C4-2B (cell line): ENCODE results near the gene PPP4R4.

ENCODE experiments used
- H3K27ac ChIP-seq: fragments of 450-650 bp; 2 replicates; pipeline ENCODE4 v1.5.1; 2017
- ZFX ChIP-seq: fragments of 450-650 bp; IDR thresholded peaks from 2 replicates; pipeline ENCODE4 v1.6.1; 2017
- TF ChIP-seq, protein P1 (sequence below): fragments of 450-650 bp; conservative IDR thresholded peaks from 2 replicates; pipeline ENCODE4 v1.5.1; 2017; ENCODE audit warnings: mild to moderate bottlenecking

PPP4R4 gene

DNA sequence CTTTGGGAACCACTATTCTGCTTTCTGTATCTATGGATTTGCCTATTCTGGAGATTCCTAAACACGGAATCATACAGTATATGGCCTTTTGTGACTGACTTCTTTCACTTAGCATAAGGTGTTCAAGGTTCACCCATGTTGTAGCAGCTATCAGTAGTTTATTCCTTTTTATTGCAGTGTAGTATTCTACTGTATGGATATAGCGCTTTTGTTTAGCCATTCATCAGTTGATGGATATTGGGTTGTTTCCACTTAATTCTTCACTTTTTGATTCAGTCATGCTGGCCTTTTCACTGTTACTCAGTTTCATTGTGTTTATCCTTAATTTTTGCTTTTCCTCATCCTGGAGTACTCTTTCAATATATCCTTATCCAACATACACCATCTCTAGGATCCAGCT, 5.1 kb downstream of the PPP4R4 start:
- H3K27ac ChIP-seq, result no peak overlapping the region
- TF ChIP-seq ZFX, result no peak
- TF ChIP-seq, protein P1, sequence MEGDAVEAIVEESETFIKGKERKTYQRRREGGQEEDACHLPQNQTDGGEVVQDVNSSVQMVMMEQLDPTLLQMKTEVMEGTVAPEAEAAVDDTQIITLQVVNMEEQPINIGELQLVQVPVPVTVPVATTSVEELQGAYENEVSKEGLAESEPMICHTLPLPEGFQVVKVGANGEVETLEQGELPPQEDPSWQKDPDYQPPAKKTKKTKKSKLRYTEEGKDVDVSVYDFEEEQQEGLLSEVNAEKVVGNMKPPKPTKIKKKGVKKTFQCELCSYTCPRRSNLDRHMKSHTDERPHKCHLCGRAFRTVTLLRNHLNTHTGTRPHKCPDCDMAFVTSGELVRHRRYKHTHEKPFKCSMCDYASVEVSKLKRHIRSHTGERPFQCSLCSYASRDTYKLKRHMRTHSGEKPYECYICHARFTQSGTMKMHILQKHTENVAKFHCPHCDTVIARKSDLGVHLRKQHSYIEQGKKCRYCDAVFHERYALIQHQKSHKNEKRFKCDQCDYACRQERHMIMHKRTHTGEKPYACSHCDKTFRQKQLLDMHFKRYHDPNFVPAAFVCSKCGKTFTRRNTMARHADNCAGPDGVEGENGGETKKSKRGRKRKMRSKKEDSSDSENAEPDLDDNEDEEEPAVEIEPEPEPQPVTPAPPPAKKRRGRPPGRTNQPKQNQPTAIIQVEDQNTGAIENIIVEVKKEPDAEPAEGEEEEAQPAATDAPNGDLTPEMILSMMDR, result no peak

DNA sequence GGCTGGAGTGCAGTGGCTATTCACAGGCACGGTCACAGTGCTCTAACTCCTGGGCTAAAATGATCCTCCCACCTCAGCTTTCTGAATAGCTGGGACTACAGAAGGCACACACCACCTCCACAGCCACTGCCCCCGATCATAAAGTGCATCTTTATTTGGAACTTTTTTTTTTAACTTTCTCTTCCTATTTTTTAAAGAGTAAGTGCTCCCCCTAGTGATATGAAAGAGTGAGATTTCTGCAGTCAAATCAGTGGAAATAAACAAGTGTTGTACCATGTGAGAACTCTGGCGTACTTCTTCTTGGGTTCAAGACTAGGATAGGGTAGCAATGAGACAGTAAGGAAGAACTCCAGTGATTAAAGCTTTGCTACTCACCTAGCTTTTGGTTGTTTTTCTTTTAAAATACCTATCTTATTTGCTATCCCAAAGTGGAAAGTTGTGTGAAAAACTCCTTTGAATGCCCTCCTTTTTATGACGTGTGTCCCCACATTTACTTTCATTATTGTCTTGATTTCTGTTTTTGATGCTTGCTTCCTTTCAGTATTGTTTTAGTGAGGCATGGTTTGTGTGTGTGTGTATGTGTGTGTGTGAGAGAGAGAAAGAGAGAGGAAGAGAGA, 6.6 kb downstream of the PPP4R4 start:
- H3K27ac ChIP-seq, result no peak overlapping the region

DNA sequence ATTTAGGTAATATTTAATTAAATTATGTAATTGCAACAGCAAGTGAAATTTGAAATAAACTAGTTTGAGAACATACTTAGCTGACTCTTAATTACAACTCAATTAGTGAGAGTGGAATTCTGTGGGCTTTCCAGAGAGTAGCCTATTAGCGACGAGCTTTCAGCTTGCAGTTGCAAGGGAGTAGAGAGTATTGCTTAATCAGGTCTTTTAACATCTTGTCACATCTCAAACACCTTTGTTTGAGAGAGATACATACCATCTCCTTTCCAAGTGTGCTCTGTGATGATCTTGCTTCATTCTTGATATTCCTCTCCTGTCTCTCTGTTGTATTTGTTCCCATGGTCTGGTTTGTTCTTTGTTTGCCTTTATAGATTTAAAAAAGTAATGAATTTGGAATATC, 7.7 kb downstream of the PPP4R4 start:
- TF ChIP-seq, protein P1, result no peak
- no peak for TF ChIP-seq ZFX
- H3K27ac ChIP-seq, result no peak overlapping the region

More for the DNA sequence above, 6.6 kb downstream of the PPP4R4 start:
- TF ChIP-seq, protein P1, result peak; percentile 80
- TF ChIP-seq ZFX, result no peak

DNA sequence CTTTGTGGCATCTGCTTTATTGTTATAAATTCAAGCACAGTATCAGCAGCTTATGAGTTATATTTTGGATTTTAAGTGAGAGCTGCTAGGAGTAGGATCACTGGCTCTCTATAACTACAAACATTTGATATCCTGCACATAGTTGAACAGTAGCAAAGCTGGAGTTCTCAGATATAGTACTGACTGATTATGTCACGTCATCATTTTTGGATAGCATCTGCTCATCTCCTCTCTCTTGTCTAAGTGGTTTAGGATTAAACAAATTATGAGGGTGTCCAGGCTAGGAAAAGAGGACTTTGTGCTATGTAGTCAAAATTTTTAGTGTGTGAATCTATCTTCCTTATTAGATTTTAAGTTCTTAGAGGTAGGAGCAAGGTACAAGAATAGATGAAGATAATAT, 18.4 kb downstream of the PPP4R4 start:
- TF ChIP-seq, protein P1, result no peak
- no peak for TF ChIP-seq ZFX

DNA sequence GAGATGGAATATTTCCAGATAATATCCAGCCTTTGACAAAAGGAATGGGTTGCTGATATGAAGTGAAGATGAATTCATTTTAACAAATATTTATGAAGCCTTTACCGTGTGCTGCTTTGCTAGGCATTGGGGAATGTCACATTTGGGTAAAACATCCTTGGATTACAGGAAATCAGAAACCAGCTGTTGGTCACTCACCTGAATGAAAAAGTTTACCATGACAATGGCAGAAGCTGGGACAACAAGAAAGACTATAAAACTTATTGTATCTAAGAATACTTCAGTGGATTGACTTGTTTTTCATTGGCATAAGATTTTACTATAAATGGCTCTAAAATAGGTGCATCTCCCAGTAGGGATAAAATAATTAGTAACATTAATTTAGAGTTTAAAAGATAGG, 19.7 kb downstream of the PPP4R4 start:
- no peak overlapping the region for H3K27ac ChIP-seq
- no peak for TF ChIP-seq ZFX
- TF ChIP-seq, protein P1, result no peak

More for the DNA sequence above, 18.4 kb downstream of the PPP4R4 start:
- no peak overlapping the region for H3K27ac ChIP-seq

DNA sequence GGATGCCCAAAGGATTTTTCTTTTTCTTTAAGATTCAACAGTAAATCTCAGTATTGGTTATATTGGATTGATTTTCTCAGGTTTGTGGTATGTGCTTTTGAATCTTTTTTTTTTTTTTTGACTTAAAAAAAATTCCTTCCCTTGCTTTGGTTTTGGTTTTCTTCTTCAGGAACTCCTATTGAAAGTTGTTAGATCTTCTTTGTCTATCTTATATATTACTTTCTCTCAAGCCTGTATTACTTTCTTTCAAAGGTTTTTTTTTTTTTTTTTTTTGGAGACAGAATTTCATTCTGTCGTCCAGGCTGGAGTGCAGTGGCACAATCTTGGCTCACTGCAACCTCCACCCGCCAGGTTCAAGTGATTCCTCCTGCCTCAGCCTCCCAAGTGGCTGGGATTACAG, 21.9 kb downstream of the PPP4R4 start:
- TF ChIP-seq ZFX, result no peak
- TF ChIP-seq, protein P1, result no peak
- H3K27ac ChIP-seq, result no peak overlapping the region

DNA sequence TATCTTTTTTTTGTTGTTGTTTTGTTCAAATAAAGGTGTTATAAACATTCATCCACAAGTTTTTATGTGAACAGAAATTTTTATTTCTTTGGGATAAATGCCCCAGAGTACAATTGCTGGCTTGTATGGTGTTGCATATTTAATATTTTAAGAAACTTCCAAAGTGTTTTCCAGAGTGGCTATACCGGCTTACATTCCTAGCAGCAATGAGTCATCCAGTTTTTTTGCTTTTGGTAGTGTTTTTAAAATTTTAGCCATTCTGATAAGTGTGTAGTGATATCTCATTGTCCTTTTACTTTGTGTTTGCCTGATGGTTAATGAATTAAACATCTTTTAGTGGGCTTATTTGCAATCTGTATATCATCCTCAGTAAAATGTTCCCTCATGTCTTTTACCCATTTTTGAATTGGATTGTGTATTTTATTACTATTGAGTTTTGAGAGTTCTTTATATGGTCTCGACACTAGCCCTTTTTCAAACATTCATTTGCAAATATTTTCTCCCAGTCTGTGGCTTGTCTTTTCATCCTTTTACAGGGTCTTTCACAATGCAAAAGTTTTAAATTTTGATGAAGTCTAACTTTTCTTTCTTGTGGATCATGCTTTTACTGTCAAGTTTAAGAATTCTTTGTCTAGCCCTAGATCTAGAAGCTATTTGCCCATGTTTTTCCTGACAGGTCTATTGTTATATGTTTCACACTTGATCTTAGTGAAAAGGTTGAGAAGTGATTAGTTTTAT, 29.5 kb downstream of the PPP4R4 start:
- TF ChIP-seq, protein P1, result no peak
- TF ChIP-seq ZFX, result no peak
- H3K27ac ChIP-seq, result no peak overlapping the region
